Ovary (tissue), 9 donors: ENCODE data around the gene WBP2. TPM values are rescaled to one million over a fixed set of nuclear protein-coding genes. Genes with fewer than 3 reads are reported as not detected.

Experiments used
- DNase-seq, 5 donors: peaks; one replicate each; pipeline ENCODE4 v3.0.0-alpha.2; 2019 to 2020
- H3K27ac ChIP-seq, 2 donors: fragments of 200-600 bp; one replicate each; pipeline versions ENCODE4 v1.5.1 to v1.8.0; 2019 to 2022
- H3K27me3 ChIP-seq: fragments of 200-600 bp; one replicate; pipeline ENCODE4 v1.8.0; 2022
- H3K36me3 ChIP-seq: fragments of 200-600 bp; sonication (generic); one replicate; pipeline ENCODE4 v1.5.1; 2019
- H3K4me1 ChIP-seq: one replicate; pipeline ENCODE4 v1.8.1; 2013; ENCODE audit warnings: mild to moderate bottlenecking, moderate library complexity; ENCODE audit not compliant: insufficient read depth
- H3K4me3 ChIP-seq: fragments of 200-600 bp; sonication (generic); one replicate; pipeline ENCODE4 v1.5.1; 2017
- H3K9me3 ChIP-seq, 2 donors: fragments of 200-600 bp in 1 of 2; sonication (generic) in 1 of 2; one replicate each; pipeline versions ENCODE4 v1.5.1 to v1.8.1; 2013 to 2019; ENCODE audit warnings: mild to moderate bottlenecking in 1 of 2, moderate library complexity in 1 of 2
- EP300 ChIP-seq: sonication (generic); formaldehyde crosslinking; IDR thresholded peaks from one replicate; pipeline ENCODE4 v1.6.1; 2017; ENCODE audit warnings: antibody characterized with exemption
- POLR2A ChIP-seq: fragments of 450-650 bp; IDR thresholded peaks from one replicate; pipeline ENCODE4 v1.6.1; 2017; ENCODE audit warnings: antibody characterized with exemption, mild to moderate bottlenecking, moderate library complexity
- WGBS, 3 donors: extraction: QIAGEN DNeasy Blood & Tissue Kit in 1 of 3; methylation state at CpG; one replicate each; pipeline versions ENCODE4 v1.1.5 to v1.1.7; 2013 to 2017; 5-methylcytosine and 5-hydroxymethylcytosine counted together
- intact Hi-C, 4 donors: fragments of 100-400 bp; cut with DNase I; formaldehyde crosslinking; loops; one replicate each; pipeline versions ENCODE4 v1.11.0 to v1.15.1; 2022 to 2023
- polyA plus RNA-seq, 2 donors: library from polyadenylated mRNA; stranded (reverse); fragments of 200-250 nt in 1 of 2; fragments of 350-450 nt in 1 of 2; fragmentation: Illumina TruSeq in 1 of 2; extraction: RNeasy Lipid Tissue Mini Kit (QIAGEN cat#74804) in 1 of 2; gene quantifications; one replicate each; pipeline ENCODE4 v1.2.3, GENCODE V29; 2013 to 2014
- total RNA-seq, 7 donors: library from RNA; depleted of rRNA in 2 of 7; stranded (reverse); fragments of >200 nt in 2 of 7; fragmentation: NEBNext Ultra II Directional in 3 of 7; extraction: Animal tissue kit (Norgen Biotek cat#: 25700) in 3 of 7; gene quantifications; one replicate each; pipeline versions ENCODE4 v1.1.0 to v1.2.4, GENCODE V29; 2016 to 2023
- TF ChIP-seq, protein P1 (sequence below), 3 donors: fragments of 450-650 bp in 2 of 3; fragments of 200-600 bp in 1 of 3; IDR thresholded peaks; one replicate each; pipeline versions ENCODE4 v1.5.1 to v1.8.0; 2016 to 2022; ENCODE audit warnings: antibody characterized with exemption in 3 of 3, mild to moderate bottlenecking in 1 of 3
- donor health status: DM: no; HTN: no; CAD: no; lungs with moderate emphysema.
- donor health status: DM: no; HTN: no; CAD: no.
- donor health status: Bipolar disorder and iron deficiency.
- donor health status: DM: yes; HTN: yes; CAD: no.
- donor health status: DM: no; HTN: no; CAD: no.
- donor health status: DM: yes; HTN: yes; CAD: no.

Gene WBP2
- total and polyA plus RNA-seq, 9 donors: 48.5 to 184 (median 116) TPM

DNA sequence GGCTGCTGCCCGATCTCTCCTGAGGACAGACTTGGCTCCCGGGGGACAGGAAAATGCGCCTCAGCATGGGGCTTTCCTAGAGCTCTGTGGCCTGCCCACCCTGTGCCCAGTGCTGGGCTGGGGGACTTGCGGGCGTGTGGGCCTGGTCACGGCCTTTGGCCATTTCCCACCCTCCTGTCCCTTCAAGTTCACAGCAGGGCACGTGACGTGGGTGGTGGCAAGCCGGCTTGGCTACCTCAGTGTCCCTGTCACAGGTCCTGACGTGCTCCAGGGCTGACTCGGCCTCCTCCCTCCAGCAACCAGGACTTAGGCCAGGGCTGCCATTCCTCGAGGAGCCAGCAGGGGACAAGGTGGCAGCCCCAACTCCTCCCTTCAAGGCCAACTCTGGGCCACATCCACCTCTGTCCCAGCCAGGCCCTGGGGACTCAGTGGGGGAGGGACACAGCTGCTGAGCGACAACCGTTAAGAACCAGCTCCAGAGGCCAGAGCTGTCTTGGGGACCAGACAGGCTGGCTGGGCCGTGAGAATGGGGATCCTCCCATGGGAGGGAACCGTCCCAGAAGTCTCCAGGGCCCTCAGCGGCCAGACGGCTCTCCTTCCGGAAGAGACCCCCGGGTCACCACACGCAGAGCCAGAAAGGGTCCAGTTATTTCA, 9.9 kb downstream of the WBP2 start:
- Histone ChIP-seq H3K36me3 (no peaks in the 10 kb centered on the region), H3K27me3 (no peaks in the 10 kb centered on the region), H3K4me1 (peaks cover 6% of the 10 kb centered on the region), H3K9me3 (no peaks in the 10 kb centered on the region), H3K4me3 (no peak overlapping the region), H3K27ac (peak overlapping the region in 1 of 2 donors; percentile 42)
- WGBS, 3 donors: 50 to 52% (median 50%) methylated on average over 20 to 21 of the region's 21 CpGs
- TF ChIP-seq, protein P1, sequence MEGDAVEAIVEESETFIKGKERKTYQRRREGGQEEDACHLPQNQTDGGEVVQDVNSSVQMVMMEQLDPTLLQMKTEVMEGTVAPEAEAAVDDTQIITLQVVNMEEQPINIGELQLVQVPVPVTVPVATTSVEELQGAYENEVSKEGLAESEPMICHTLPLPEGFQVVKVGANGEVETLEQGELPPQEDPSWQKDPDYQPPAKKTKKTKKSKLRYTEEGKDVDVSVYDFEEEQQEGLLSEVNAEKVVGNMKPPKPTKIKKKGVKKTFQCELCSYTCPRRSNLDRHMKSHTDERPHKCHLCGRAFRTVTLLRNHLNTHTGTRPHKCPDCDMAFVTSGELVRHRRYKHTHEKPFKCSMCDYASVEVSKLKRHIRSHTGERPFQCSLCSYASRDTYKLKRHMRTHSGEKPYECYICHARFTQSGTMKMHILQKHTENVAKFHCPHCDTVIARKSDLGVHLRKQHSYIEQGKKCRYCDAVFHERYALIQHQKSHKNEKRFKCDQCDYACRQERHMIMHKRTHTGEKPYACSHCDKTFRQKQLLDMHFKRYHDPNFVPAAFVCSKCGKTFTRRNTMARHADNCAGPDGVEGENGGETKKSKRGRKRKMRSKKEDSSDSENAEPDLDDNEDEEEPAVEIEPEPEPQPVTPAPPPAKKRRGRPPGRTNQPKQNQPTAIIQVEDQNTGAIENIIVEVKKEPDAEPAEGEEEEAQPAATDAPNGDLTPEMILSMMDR (IDR thresholded peaks at IDR 0.05): peak in 2 of 3 donors; percentile 55 to 63
- TF ChIP-seq EP300: no peak
- peak in 3 of 5 donors; percentile 59 to 63 (median 61) for DNase-seq
- intact Hi-C loops: no loop called here

GRCh38 chr17:75844530-75845057, 10.5 kb downstream of the WBP2 start:
- H3K27ac ChIP-seq: peak overlapping the region in 1 of 2 donors; percentile 42
- H3K4me1 ChIP-seq: peaks cover 4% of the 10 kb centered on the region
- WGBS, 3 donors: 40 to 46% (median 41%) methylated on average over 11 to 14 of the region's 14 CpGs
- intact Hi-C loops: no loop called here
- DNase-seq: peak in 1 of 5 donors; percentile 37
- no peaks in the 10 kb centered on the region for H3K27me3 ChIP-seq
- H3K9me3 ChIP-seq: no peaks in the 10 kb centered on the region
- no peaks in the 10 kb centered on the region for H3K36me3 ChIP-seq
- TF ChIP-seq POLR2A: no peak
- TF ChIP-seq EP300: no peak
- TF ChIP-seq, protein P1 (IDR thresholded peaks at IDR 0.05): no peak
- no peak overlapping the region for H3K4me3 ChIP-seq

DNA sequence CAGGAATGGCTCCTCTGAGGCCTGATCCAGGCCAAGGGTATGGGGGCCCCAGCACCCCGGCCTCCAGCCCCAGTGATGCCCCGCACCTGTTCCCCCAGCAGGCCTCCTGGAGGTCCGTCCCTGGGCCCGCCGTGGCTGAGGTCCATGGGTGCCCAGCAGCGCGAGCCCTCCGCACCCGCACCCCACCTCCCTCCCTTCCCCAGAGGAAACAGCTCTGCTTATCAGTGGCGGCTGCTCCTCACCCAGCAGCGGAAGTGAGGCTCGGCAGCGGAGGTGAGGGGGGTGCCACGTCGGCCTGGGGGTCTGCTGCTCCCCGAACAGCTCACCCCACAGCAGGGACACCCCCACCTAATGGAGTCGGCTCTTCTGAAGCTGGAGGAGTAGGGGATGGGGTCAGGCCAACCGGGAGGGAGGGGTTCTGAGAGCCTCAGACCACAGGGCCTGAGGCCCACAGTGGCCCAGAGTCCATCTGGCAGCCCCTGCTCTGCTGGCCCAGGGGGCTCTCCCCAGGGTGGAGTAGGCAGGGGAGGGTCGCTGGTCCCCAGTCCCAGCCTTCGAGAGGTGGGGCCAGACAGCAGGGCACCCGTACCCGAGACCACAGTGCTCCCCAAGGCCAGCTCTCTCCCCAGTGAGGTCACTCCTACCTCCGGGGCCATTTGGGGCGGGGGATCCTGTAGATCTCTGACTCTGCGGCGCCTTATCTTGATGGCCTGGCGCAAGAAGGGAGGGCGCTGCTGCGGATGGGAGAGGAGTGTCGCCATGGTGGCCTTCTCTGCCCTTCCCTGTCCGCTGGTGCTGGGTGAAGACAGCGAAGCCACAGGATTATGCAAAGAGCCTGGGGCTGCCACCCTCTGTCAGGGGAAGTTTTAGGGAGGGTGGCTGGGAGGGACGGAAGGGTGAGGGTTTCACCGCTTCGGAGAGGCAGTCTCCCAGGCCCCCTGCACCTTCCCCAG, 11.3 kb downstream of the WBP2 start, which contains the start of gene UNC13D:
Gene UNC13D (minus strand): TSS at position 828 of the 953 bp plus-strand sequence. CDS start 67 bp downstream, at position 761.
- no peaks in the 10 kb centered on the region for H3K27me3 ChIP-seq
- no peak for DNase-seq
- H3K4me1 ChIP-seq: no peaks in the 10 kb centered on the region
- intact Hi-C loops: no loop called here
- WGBS, 3 donors: 56 to 59% (median 59%) methylated on average over 27 to 35 of the region's 35 CpGs
- peak within 1 kb of the TSS in 1 of 2 donors; percentile 42 for H3K27ac ChIP-seq
- H3K9me3 ChIP-seq: no peaks in the 10 kb centered on the region
- H3K4me3 ChIP-seq: no peak within 1 kb of the TSS
- TF ChIP-seq POLR2A: no peak
- no peak for TF ChIP-seq EP300
- TF ChIP-seq, protein P1 (IDR thresholded peaks at IDR 0.05): no peak
- H3K36me3 ChIP-seq: no peaks in the 10 kb centered on the region

DNA sequence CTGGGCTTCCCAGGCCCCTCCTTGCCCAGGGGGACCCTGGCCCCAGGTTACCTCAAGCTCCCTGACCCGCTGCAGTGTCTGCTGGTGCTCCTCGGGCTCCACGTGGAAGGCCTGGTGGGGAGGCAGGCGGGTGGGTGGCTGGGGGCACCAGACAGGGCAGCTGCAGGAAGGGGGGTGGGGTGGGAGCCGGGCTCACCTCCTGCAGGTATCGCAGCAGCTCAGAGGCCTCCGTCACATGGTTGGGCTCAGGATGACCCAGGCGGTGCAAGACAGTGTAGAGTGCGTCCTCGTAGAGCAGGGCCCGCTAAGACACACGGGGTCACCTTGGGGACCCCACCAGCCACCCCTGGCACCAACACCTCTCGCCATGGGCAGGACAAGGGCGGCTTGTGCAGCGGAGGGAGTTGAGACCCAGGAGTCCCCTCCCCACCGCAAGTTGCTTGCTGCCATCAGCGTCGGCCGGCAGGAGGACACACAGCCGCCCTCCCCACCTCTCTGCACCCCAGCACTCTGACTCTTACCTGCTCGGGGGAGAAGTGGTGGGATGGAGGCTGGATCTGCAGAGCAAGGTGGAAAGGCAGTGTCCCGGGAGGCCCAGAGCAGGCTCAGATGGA, 12.1 kb downstream of the WBP2 start:
- Histone ChIP-seq H3K27ac (no peak overlapping the region), H3K27me3 (no peaks in the 10 kb centered on the region), H3K4me1 (no peaks in the 10 kb centered on the region), H3K36me3 (no peaks in the 10 kb centered on the region), H3K9me3 (no peaks in the 10 kb centered on the region), H3K4me3 (no peak overlapping the region)
- intact Hi-C loops: no loop called here
- WGBS, 3 donors: 85 to 90% (median 88%) methylated on average over 21 to 22 of the region's 22 CpGs
- DNase-seq: no peak
- no peak for TF ChIP-seq POLR2A
